Measurements from ENCODE around the gene FARP1. TPM values are rescaled to one million over a fixed set of nuclear protein-coding genes. Genes with fewer than 3 reads are reported as not detected.

Gene FARP1
- total and polyA plus RNA-seq, 2 of the 8 experiments (the other 6 are each of a cell fraction or from before 2014, with no cell fraction given), result 24.7 to 104 TPM

- H2BK20ac ChIP-seq (ENCODE audit: low read length), result no peak overlapping the region
- H4K91ac ChIP-seq (replicated peaks; ENCODE audit: insufficient read length, low read length), result no peak overlapping the region
- H4K5ac ChIP-seq (ENCODE audit: insufficient read length, low read depth, low read length), result no peak overlapping the region
- H3K79me1 ChIP-seq (ENCODE audit: low read depth, low read length), result peaks cover 6% of the 10 kb centered on the region; the same call in 1 of the 2 replicates
- H4K8ac ChIP-seq (ENCODE audit: extremely low read depth, insufficient read depth, low read length), result no peak overlapping the region
- H3K4ac ChIP-seq (replicated peaks; ENCODE audit: insufficient read length, low read depth, low read length), result no peak overlapping the region
- FAIRE-seq (no peak), DNase-seq (ENCODE audit: low read depth in 1 of 2, low spot score in 2 of 2) (no peak)
- H3K36me3 ChIP-seq (ENCODE audit: control insufficient read depth in 2 of 4, insufficient read depth in 4 of 4, low read length in 3 of 4), result peaks cover 0 to 3% (median 1%) of the 10 kb centered on the region in 4 experiments; a peak in 2 of 8 replicates
- H3K27ac ChIP-seq (ENCODE audit: low read depth, low read length), result no peak overlapping the region
- H2AK5ac ChIP-seq (ENCODE audit: low read depth, low read length), result no peak overlapping the region
- H3K14ac ChIP-seq (ENCODE audit: insufficient read length), result no peak overlapping the region
- H3K79me2 ChIP-seq (ENCODE audit: control insufficient read depth in 1 of 2, insufficient read depth in 2 of 2, low read length in 2 of 2), result peaks cover 0 to 60% of the 10 kb centered on the region in 2 experiments; a peak in 2 of 4 replicates
- no peak overlapping the region for H2BK12ac ChIP-seq (ENCODE audit: low read depth, low read length)
- ChIA-PET CTCF (ENCODE audit: partially characterized antibody) (no interaction called here), POLR2A (ENCODE audit: partially characterized antibody) (no interaction called here)
- no peak overlapping the region for H3K56ac ChIP-seq (replicated peaks; ENCODE audit: insufficient read length, low read depth, low read length)
- H2BK5ac ChIP-seq (ENCODE audit: low read depth, low read length), result no peak overlapping the region
- H3K9ac ChIP-seq (replicated peaks in 1 of 4; ENCODE audit: extremely low read depth in 1 of 4, low read depth in 3 of 4, low read length in 3 of 4), result no peak overlapping the region
- H3K9me3 ChIP-seq (ENCODE audit: insufficient read depth in 2 of 2, low read depth in 1 of 2, low read length in 1 of 2), result no peaks in the 10 kb centered on the region
- no peak overlapping the region for H3K4me3 ChIP-seq (ENCODE audit: extremely low read depth in 1 of 4, insufficient read depth in 2 of 4, low read depth in 3 of 4, low read length in 4 of 4)
- peaks cover 0 to 4% (median 0%) of the 10 kb centered on the region in 4 experiments; a peak in 2 of 7 replicates for H3K4me1 ChIP-seq (replicated peaks in 1 of 4; ENCODE audit: control insufficient read depth in 3 of 4, insufficient read depth in 4 of 4, low read length in 3 of 4)
- H3K27me3 ChIP-seq (replicated peaks in 1 of 4; ENCODE audit: control insufficient read depth in 3 of 4, extremely low read depth in 1 of 4, insufficient read depth in 3 of 4, low read length in 3 of 4), result no peaks in the 10 kb centered on the region
- no peak overlapping the region for H3K18ac ChIP-seq (ENCODE audit: extremely low read depth, low read length)
- H2AFZ ChIP-seq (ENCODE audit: low read length), result no peak overlapping the region
- peaks cover 0 to 3% of the 10 kb centered on the region in 2 experiments for H4K20me1 ChIP-seq (replicated peaks in 1 of 2; ENCODE audit: control insufficient read depth in 1 of 2, insufficient read depth in 2 of 2, low read length in 2 of 2)
- peak overlapping the region; percentile 3; the same call in 1 of the 2 replicates for H2BK15ac ChIP-seq (ENCODE audit: low read length)
- H3K4me2 ChIP-seq (ENCODE audit: insufficient read depth in 1 of 2, low read depth in 2 of 2, low read length in 2 of 2), result no peak overlapping the region
- no peak overlapping the region for H3K23ac ChIP-seq (ENCODE audit: insufficient read length)
- H2BK120ac ChIP-seq (replicated peaks; ENCODE audit: low read depth, low read length), result no peak overlapping the region
- no peaks in the 10 kb centered on the region for H3K23me2 ChIP-seq (ENCODE audit: low read depth, low read length)
- WGBS, 2 experiments (ENCODE audit: extremely low coverage in 1 of 2, insufficient coverage in 1 of 2, insufficient read length in 1 of 2, insufficient replicate concordance in 2 of 2, low coverage in 1 of 2, low lambda C conversion rate in 2 of 2, missing lambda C conversion rate in 1 of 2), result 94% methylated on average over 7 of the region's 7 CpGs; no CpG with 5 or more reads in 1 of the 2 experiments
- no peak for TF ChIP-seq EP300 (IDR thresholded peaks at IDR 0.05; ENCODE audit: borderline replicate concordance in 1 of 2, low read depth in 2 of 2, low read length in 2 of 2)
- TF ChIP-seq ATF3 (IDR thresholded peaks at IDR 0.05; ENCODE audit: insufficient read depth, low read depth, low read length), result no peak
Measured at GRCh38 chr13:98181111-98181815, 38.4 kb downstream of the FARP1 start.

Measured in H1 (cell line).